HepG2 (cell line): ENCODE results near the gene FARSB. TPM values are rescaled to one million over a fixed set of nuclear protein-coding genes. Genes with fewer than 3 reads are reported as not detected.

Experiments used
- ARHGAP35 ChIP-seq: sonication (generic); formaldehyde crosslinking; IDR thresholded peaks from 2 replicates; pipeline ENCODE4 v1.9.0; 2022; ENCODE audit warnings: mild to moderate bottlenecking, inconsistent platforms, moderate library complexity, missing genetic modification reagents, borderline replicate concordance
- ATF7 ChIP-seq, 2 experiments: fragments of 450-650 bp in 1 of 2; sonication (generic) in 1 of 2; formaldehyde crosslinking in 1 of 2; IDR thresholded peaks; 2 replicates each; pipeline versions ENCODE4 v1.4.0 to v1.6.1; 2016 to 2020; ENCODE audit warnings: antibody characterized with exemption in 1 of 2, mild to moderate bottlenecking in 1 of 2, missing genetic modification reagents in 1 of 2
- CENPX ChIP-seq: sonication (generic); formaldehyde crosslinking; IDR thresholded peaks from 2 replicates; pipeline ENCODE4 v1.9.0; 2021; ENCODE audit warnings: mild to moderate bottlenecking, missing genetic modification reagents, moderate library complexity
- CREM ChIP-seq, 2 experiments: sonication (generic) in 1 of 2; formaldehyde crosslinking in 1 of 2; IDR thresholded peaks; 2 replicates each; pipeline versions ENCODE4 v1.4.0 to v1.6.1; 2016 to 2020; ENCODE audit warnings: antibody characterized with exemption in 1 of 2, mild to moderate bottlenecking in 1 of 2, missing genetic modification reagents in 1 of 2
- GABPA ChIP-seq, 2 experiments: IDR thresholded peaks; 2 replicates each; pipeline ENCODE4 v1.6.1; 2011 to 2016; ENCODE audit warnings: low read depth in 2 of 2, low read length in 1 of 2, missing biosample characterization in 1 of 2, missing genetic modification characterization in 1 of 2
- GTF2F1 ChIP-seq: fragments of 150-350 bp; IDR thresholded peaks from 2 replicates; pipeline ENCODE4 v1.6.1; 2014; ENCODE audit warnings: low read length
- HDAC1 ChIP-seq: sonication (generic); formaldehyde crosslinking; IDR thresholded peaks from 2 replicates; pipeline ENCODE4 v1.5.1; 2020; ENCODE audit warnings: mild to moderate bottlenecking, missing genetic modification reagents
- HNRNPLL ChIP-seq: fragments of 200-400 bp; formaldehyde crosslinking; IDR thresholded peaks from 2 replicates; pipeline ENCODE4 v1.6.1; 2017; ENCODE audit warnings: mild to moderate bottlenecking, low read depth, low read length; ENCODE audit not compliant: poor library complexity, severe bottlenecking
- HOXA9 ChIP-seq: sonication (generic); formaldehyde crosslinking; IDR thresholded peaks from 2 replicates; pipeline ENCODE4 v1.8.1; 2022; ENCODE audit warnings: missing genetic modification reagents, mild to moderate bottlenecking, moderate library complexity, borderline replicate concordance
- KLF12 ChIP-seq: sonication (generic); formaldehyde crosslinking; IDR thresholded peaks from 2 replicates; pipeline ENCODE4 v1.4.0; 2020; ENCODE audit warnings: missing genetic modification reagents, borderline replicate concordance
- NFKBIZ ChIP-seq: IDR thresholded peaks from 2 replicates; pipeline ENCODE4 v1.6.1; 2018; ENCODE audit warnings: missing genetic modification reagents, missing compliant biosample characterization
- REPIN1 ChIP-seq: sonication (generic); formaldehyde crosslinking; IDR thresholded peaks from 2 replicates; pipeline ENCODE4 v1.8.0; 2022; ENCODE audit warnings: missing genetic modification reagents, low read depth, mild to moderate bottlenecking, borderline replicate concordance
- SALL1 ChIP-seq: sonication (generic); formaldehyde crosslinking; IDR thresholded peaks from 2 replicates; pipeline ENCODE4 v1.8.0; 2022; ENCODE audit warnings: mild to moderate bottlenecking, missing genetic modification reagents
- SSRP1 ChIP-seq: IDR thresholded peaks from 2 replicates; pipeline ENCODE4 v1.6.1; 2016; ENCODE audit warnings: control low read depth
- ZFP91 ChIP-seq: sonication (generic); formaldehyde crosslinking; IDR thresholded peaks from 2 replicates; pipeline ENCODE4 v1.9.0; 2022; ENCODE audit warnings: missing genetic modification reagents, mild to moderate bottlenecking, borderline replicate concordance
- ZIK1 ChIP-seq: sonication (generic); formaldehyde crosslinking; IDR thresholded peaks from 2 replicates; pipeline ENCODE4 v1.5.0; 2020; ENCODE audit warnings: mild to moderate bottlenecking, low read depth, missing genetic modification reagents, borderline replicate concordance
- ZNF329 ChIP-seq: sonication (generic); formaldehyde crosslinking; IDR thresholded peaks from 2 replicates; pipeline ENCODE4 v1.9.0; 2021; ENCODE audit warnings: low read depth, mild to moderate bottlenecking, missing genetic modification reagents
- ZNF552 ChIP-seq: sonication (generic); formaldehyde crosslinking; IDR thresholded peaks from 2 replicates; pipeline ENCODE4 v1.9.0; 2022; ENCODE audit warnings: missing genetic modification reagents, mild to moderate bottlenecking, borderline replicate concordance
- ZNF672 ChIP-seq: sonication (generic); formaldehyde crosslinking; IDR thresholded peaks from 2 replicates; pipeline ENCODE4 v1.8.1; 2022; ENCODE audit warnings: missing genetic modification reagents
- ZNF749 ChIP-seq: sonication (generic); formaldehyde crosslinking; IDR thresholded peaks from 2 replicates; pipeline ENCODE4 v1.8.0; 2022; ENCODE audit warnings: mild to moderate bottlenecking, missing genetic modification reagents, moderate library complexity, borderline replicate concordance
- polyA plus RNA-seq, 8 experiments: library from polyadenylated mRNA; depleted of rRNA in 3 of 8; stranded (reverse) in 7 of 8; unstranded in 1 of 8; fragments of >200 nt; fragmentation: Illumina TruSeq in 4 of 8; extraction: Trizol in 4 of 8; gene quantifications; 2 replicates each; pipeline versions ENCODE4 v1.2.1 to v1.2.3, GENCODE V29; 2011 to 2016; ENCODE audit warnings: low read depth in 4 of 8, missing spikeins in 1 of 8, mixed read lengths in 1 of 8; ENCODE audit not compliant: insufficient read depth in 1 of 8
- total RNA-seq, 5 experiments: library from RNA; depleted of rRNA; stranded (reverse); fragments of >200 nt; fragmentation: Illumina TruSeq; extraction: Trizol; gene quantifications; 2 replicates each; pipeline ENCODE4 v1.2.3, GENCODE V29; 2016; ENCODE audit warnings: low read depth in 1 of 5
- TF ChIP-seq, protein P1 (sequence below): sonication (generic); formaldehyde crosslinking; IDR thresholded peaks from 2 replicates; pipeline ENCODE4 v1.4.0; 2020; ENCODE audit warnings: mild to moderate bottlenecking, missing genetic modification reagents
- TF ChIP-seq, protein P2 (sequence below): IDR thresholded peaks from 2 replicates; pipeline ENCODE4 v1.6.1; 2012; ENCODE audit warnings: low read depth, low read length, improper control_type of control experiment
- TF ChIP-seq, protein P3 (sequence below): IDR thresholded peaks from 2 replicates; pipeline ENCODE4 v1.6.1; 2016; ENCODE audit warnings: low read depth, control low read depth

Gene FARSB
- total and polyA plus RNA-seq, 2 of the 13 experiments (the other 11 are each of a cell fraction or from before 2014, with no cell fraction given): 23.3 to 45.9 TPM

DNA sequence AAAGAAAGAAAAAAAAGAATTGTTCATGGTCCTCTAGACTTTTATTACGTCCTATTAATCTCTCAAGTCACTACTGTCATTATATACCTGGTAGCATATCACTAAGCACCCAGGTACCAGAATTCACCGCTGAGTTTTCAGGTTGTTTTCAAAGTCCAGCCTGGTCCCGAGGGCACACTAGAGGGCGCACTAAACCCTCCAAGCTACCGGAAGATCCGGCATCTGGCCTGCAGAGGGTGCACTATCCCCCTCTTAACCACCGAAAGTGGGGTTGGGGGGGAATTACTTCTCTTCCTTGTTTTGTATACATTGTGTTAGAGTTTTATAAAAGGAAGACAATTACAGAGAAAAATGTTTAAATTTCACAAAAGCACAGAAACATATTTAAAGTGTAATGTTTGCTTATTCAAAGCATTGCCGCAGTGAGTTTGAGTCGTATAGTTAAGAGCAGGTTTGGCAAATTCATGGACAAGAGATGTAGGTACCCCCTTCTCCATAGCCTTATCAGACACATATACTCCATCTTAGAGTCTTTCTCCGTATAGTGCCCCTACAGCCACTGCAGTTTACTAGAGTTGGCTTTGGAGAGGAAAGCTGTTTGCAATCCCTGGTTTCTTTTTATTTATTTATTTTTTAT, 34.8 kb upstream of the FARSB start (continued):
- TF ChIP-seq, protein P1, sequence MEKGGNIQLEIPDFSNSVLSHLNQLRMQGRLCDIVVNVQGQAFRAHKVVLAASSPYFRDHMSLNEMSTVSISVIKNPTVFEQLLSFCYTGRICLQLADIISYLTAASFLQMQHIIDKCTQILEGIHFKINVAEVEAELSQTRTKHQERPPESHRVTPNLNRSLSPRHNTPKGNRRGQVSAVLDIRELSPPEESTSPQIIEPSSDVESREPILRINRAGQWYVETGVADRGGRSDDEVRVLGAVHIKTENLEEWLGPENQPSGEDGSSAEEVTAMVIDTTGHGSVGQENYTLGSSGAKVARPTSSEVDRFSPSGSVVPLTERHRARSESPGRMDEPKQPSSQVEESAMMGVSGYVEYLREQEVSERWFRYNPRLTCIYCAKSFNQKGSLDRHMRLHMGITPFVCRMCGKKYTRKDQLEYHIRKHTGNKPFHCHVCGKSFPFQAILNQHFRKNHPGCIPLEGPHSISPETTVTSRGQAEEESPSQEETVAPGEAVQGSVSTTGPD (CRISPR knock-in tag): no peak
- TF ChIP-seq ZNF329 (CRISPR knock-in tag) (no peak), ZFP91 (CRISPR knock-in tag) (no peak; the same call in 1 of the 2 replicates), CREM (IDR thresholded peaks at IDR 0.05) (no peak), CREM (CRISPR knock-in tag; IDR thresholded peaks at IDR 0.05) (no peak), SALL1 (CRISPR knock-in tag) (peak; percentile 78), ZNF749 (no peak), ZNF552 (CRISPR knock-in tag) (no peak), GTF2F1 (no peak), HOXA9 (CRISPR knock-in tag) (no peak), REPIN1 (CRISPR knock-in tag) (peak; percentile 87), ZIK1 (CRISPR knock-in tag) (no peak), KLF12 (no peak), ARHGAP35 (CRISPR knock-in tag) (0 out of 2 replicates have a peak, but pooled peaks have one; percentile 19), ATF7 (IDR thresholded peaks at IDR 0.05) (no peak), ATF7 (CRISPR knock-in tag; IDR thresholded peaks at IDR 0.05) (no peak), ZNF672 (CRISPR knock-in tag) (no peak), NFKBIZ (CRISPR knock-in tag) (0 out of 2 replicates have a peak, but pooled peaks have one; percentile 44), HNRNPLL (no peak), HDAC1 (CRISPR knock-in tag) (peak; percentile 43), CENPX (CRISPR knock-in tag) (no peak), GABPA (IDR thresholded peaks at IDR 0.05; ENCODE audit: low read depth, low read length) (no peak), GABPA (CRISPR knock-in tag; IDR thresholded peaks at IDR 0.05; ENCODE audit: low read depth) (peak; percentile 73), SSRP1 (CRISPR knock-in tag) (peak; percentile 91)
- TF ChIP-seq, protein P2, sequence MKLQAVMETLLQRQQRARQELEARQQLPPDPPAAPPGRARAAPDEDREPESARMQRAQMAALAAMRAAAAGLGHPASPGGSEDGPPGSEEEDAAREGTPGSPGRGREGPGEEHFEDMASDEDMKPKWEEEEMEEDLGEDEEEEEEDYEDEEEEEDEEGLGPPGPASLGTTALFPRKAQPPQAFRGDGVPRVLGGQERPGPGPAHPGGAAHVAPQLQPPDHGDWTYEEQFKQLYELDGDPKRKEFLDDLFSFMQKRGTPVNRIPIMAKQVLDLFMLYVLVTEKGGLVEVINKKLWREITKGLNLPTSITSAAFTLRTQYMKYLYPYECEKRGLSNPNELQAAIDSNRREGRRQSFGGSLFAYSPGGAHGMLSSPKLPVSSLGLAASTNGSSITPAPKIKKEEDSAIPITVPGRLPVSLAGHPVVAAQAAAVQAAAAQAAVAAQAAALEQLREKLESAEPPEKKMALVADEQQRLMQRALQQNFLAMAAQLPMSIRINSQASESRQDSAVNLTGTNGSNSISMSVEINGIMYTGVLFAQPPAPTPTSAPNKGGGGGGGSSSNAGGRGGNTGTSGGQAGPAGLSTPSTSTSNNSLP: peak; percentile 54; the same call in 1 of the 2 replicates
- TF ChIP-seq, protein P3, sequence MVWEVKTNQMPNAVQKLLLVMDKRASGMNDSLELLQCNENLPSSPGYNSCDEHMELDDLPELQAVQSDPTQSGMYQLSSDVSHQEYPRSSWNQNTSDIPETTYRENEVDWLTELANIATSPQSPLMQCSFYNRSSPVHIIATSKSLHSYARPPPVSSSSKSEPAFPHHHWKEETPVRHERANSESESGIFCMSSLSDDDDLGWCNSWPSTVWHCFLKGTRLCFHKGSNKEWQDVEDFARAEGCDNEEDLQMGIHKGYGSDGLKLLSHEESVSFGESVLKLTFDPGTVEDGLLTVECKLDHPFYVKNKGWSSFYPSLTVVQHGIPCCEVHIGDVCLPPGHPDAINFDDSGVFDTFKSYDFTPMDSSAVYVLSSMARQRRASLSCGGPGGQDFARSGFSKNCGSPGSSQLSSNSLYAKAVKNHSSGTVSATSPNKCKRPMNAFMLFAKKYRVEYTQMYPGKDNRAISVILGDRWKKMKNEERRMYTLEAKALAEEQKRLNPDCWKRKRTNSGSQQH (CRISPR knock-in tag): 0 out of 2 replicates have a peak, but pooled peaks have one; percentile 58
